ENCODE results near the gene PPFIA4.

DNA sequence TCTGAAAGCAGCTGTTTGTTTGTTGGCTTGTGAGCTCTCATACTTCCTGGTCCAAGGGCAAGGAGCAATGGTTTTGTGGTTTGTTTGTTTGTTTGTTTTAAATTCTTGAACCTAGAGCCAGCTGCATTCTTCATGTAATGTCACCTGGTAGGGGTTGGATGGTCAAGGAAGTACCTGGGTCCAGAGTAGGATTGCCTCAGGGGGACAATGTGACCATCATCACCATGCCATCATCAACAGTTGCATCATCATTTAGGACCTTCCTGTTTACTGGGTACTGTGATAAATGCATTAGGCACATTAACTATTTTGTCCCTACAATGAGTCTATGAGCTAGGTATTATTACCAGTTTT is 74.2 kb downstream of the PPFIA4 start:
- no peak for TF ChIP-seq SIN3A (IDR thresholded peaks at IDR 0.05; ENCODE audit: borderline replicate concordance, low read depth, low read length)
- TF ChIP-seq, protein P1, sequence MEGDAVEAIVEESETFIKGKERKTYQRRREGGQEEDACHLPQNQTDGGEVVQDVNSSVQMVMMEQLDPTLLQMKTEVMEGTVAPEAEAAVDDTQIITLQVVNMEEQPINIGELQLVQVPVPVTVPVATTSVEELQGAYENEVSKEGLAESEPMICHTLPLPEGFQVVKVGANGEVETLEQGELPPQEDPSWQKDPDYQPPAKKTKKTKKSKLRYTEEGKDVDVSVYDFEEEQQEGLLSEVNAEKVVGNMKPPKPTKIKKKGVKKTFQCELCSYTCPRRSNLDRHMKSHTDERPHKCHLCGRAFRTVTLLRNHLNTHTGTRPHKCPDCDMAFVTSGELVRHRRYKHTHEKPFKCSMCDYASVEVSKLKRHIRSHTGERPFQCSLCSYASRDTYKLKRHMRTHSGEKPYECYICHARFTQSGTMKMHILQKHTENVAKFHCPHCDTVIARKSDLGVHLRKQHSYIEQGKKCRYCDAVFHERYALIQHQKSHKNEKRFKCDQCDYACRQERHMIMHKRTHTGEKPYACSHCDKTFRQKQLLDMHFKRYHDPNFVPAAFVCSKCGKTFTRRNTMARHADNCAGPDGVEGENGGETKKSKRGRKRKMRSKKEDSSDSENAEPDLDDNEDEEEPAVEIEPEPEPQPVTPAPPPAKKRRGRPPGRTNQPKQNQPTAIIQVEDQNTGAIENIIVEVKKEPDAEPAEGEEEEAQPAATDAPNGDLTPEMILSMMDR (IDR thresholded peaks at IDR 0.05), result no peak
